WTC11 (cell line): ENCODE results near the gene USP20. TPM values are rescaled to one million over a fixed set of nuclear protein-coding genes. Genes with fewer than 3 reads are reported as not detected.
A peak's percentile ranks its signal among the peaks of the same experiment; 100 is the strongest.

Experiments
- ATAC-seq: fragments of 200-7000 bp; cut with Tn5 transposase; 2 replicates; pipeline ENCODE4 v1.10.0; 2021; ENCODE audit warnings: mild to moderate bottlenecking, moderate library complexity
- CTCF ChIA-PET: fragments of 300-600 bp; sonication (Branson Sonifier 250); formaldehyde crosslinking; loops from one replicate; lab custom pipeline; 2021; ENCODE audit warnings: antibody characterized with exemption; lab: Charles Lee
- POLR2A ChIA-PET: fragments of 350-600 bp; sonication (Branson Sonifier 250); formaldehyde crosslinking; loops from one replicate; lab custom pipeline; 2021; ENCODE audit warnings: antibody characterized with exemption; lab: Charles Lee
- DNase-seq: peaks from one replicate; pipeline ENCODE4 v3.0.0; 2021; ENCODE audit warnings: low spot score
- H3K27ac Mint-ChIP-seq: 2 replicates; pipeline ENCODE4 v1.8.0; 2021; ENCODE audit warnings: mixed read lengths
- H3K27me3 Mint-ChIP-seq: 2 replicates; pipeline ENCODE4 v1.8.0; 2021; ENCODE audit warnings: low read depth, mild to moderate bottlenecking, moderate library complexity, mixed read lengths
- H3K36me3 Mint-ChIP-seq: 2 replicates; pipeline ENCODE4 v1.8.0; 2021; ENCODE audit warnings: mixed read lengths
- H3K4me1 Mint-ChIP-seq: 2 replicates; pipeline ENCODE4 v1.8.0; 2022; ENCODE audit warnings: mixed read lengths
- H3K4me3 Mint-ChIP-seq: 2 replicates; pipeline ENCODE4 v1.8.0; 2021; ENCODE audit warnings: mild to moderate bottlenecking, moderate library complexity, mixed read lengths
- H3K9me3 Mint-ChIP-seq: 2 replicates; pipeline ENCODE4 v1.8.0; 2021; ENCODE audit warnings: mixed read lengths
- ATF3 ChIP-seq: sonication (generic); formaldehyde crosslinking; conservative IDR thresholded peaks from 2 replicates; pipeline ENCODE4 v1.8.1; 2022; ENCODE audit warnings: mild to moderate bottlenecking, missing genetic modification reagents
- CREB1 ChIP-seq: sonication (generic); formaldehyde crosslinking; IDR thresholded peaks from 2 replicates; pipeline ENCODE4 v1.8.0; 2023; ENCODE audit warnings: mild to moderate bottlenecking, missing genetic modification reagents
- ERG ChIP-seq: fragments of 250-450 bp; sonication (Bioruptor Pico); IDR thresholded peaks from 2 replicates; pipeline ENCODE4 v1.8.0; 2021; ENCODE audit warnings: mild to moderate bottlenecking
- ESRRA ChIP-seq: sonication (generic); formaldehyde crosslinking; IDR thresholded peaks from 2 replicates; pipeline ENCODE4 v1.8.1; 2022; ENCODE audit warnings: mild to moderate bottlenecking, missing genetic modification reagents, borderline replicate concordance
- FOXK1 ChIP-seq: sonication (generic); formaldehyde crosslinking; IDR thresholded peaks from 2 replicates; pipeline ENCODE4 v1.8.0; 2022; ENCODE audit warnings: mild to moderate bottlenecking, moderate library complexity, missing genetic modification reagents
- FOXP1 ChIP-seq: sonication (generic); formaldehyde crosslinking; IDR thresholded peaks from 2 replicates; pipeline ENCODE4 v1.8.0; 2022; ENCODE audit warnings: missing genetic modification reagents, mild to moderate bottlenecking, moderate library complexity, borderline replicate concordance
- HMGA2 ChIP-seq: fragments of 250-450 bp; sonication (Bioruptor Pico); IDR thresholded peaks from 2 replicates; pipeline ENCODE4 v1.4.0; 2021; ENCODE audit warnings: mild to moderate bottlenecking, moderate library complexity
- IRF1 ChIP-seq: sonication (generic); formaldehyde crosslinking; IDR thresholded peaks from 2 replicates; pipeline ENCODE4 v1.8.0; 2023; ENCODE audit warnings: missing genetic modification reagents
- JAZF1 ChIP-seq: fragments of 250-450 bp; sonication (Bioruptor Pico); IDR thresholded peaks from 2 replicates; pipeline ENCODE4 v1.9.0; 2021; ENCODE audit warnings: moderate library complexity, mild to moderate bottlenecking, inconsistent platforms
- JUN ChIP-seq: sonication (generic); formaldehyde crosslinking; IDR thresholded peaks from 2 replicates; pipeline ENCODE4 v1.8.0; 2023; ENCODE audit warnings: mild to moderate bottlenecking, missing genetic modification reagents
- KAT7 ChIP-seq: sonication (generic); formaldehyde crosslinking; IDR thresholded peaks from 2 replicates; pipeline ENCODE4 v1.8.1; 2023; ENCODE audit warnings: missing genetic modification reagents, mild to moderate bottlenecking, borderline replicate concordance
- NR3C1 ChIP-seq: sonication (generic); formaldehyde crosslinking; conservative IDR thresholded peaks from 2 replicates; pipeline ENCODE4 v1.8.1; 2023; ENCODE audit warnings: low read depth, mild to moderate bottlenecking, missing genetic modification reagents
- SMAD4 ChIP-seq: sonication (generic); formaldehyde crosslinking; IDR thresholded peaks from 2 replicates; pipeline ENCODE4 v1.8.0; 2022; ENCODE audit warnings: mild to moderate bottlenecking, missing genetic modification reagents
- SOX15 ChIP-seq: fragments of 250-450 bp; sonication (Bioruptor Pico); IDR thresholded peaks from 2 replicates; pipeline ENCODE4 v1.9.0; 2021; ENCODE audit warnings: mild to moderate bottlenecking
- TCF7 ChIP-seq: sonication (generic); formaldehyde crosslinking; IDR thresholded peaks from 2 replicates; pipeline ENCODE4 v1.8.0; 2022; ENCODE audit warnings: mild to moderate bottlenecking, low read depth, missing genetic modification reagents, moderate library complexity
- USF2 ChIP-seq: sonication (generic); formaldehyde crosslinking; IDR thresholded peaks from 2 replicates; pipeline ENCODE4 v1.8.1; 2023; ENCODE audit warnings: mild to moderate bottlenecking, missing genetic modification reagents, moderate library complexity
- ZNF219 ChIP-seq: sonication (generic); formaldehyde crosslinking; IDR thresholded peaks from 2 replicates; pipeline ENCODE4 v1.8.0; 2023; ENCODE audit warnings: missing genetic modification reagents, mild to moderate bottlenecking, borderline replicate concordance
- total RNA-seq: library from RNA; stranded (reverse); gene quantifications from 3 replicates; pipeline ENCODE4 v1.2.3, GENCODE V29; 2021

Gene USP20
- total RNA-seq, 1 experiment from 2014 or later: 29.3 TPM

- ChIA-PET POLR2A (interaction anchor here (0.6 kb wide), 1 partner anchor 12 kb away, joined by 4 read pairs; no protein-coding TSS in a partner anchor), CTCF (interaction anchor here (1.2 kb wide), 1 partner anchor 24 kb away, joined by 3 read pairs; no protein-coding TSS in a partner anchor)
- H3K27me3 Mint-ChIP-seq: no peaks in the 10 kb centered on the region
- DNase-seq (no peak), ATAC-seq (no peak)
- H3K9me3 Mint-ChIP-seq: no peaks in the 10 kb centered on the region
- TF ChIP-seq JAZF1 (no peak), IRF1 (CRISPR knock-in tag) (no peak), FOXP1 (CRISPR knock-in tag) (no peak), SMAD4 (CRISPR knock-in tag) (no peak), ERG (CRISPR knock-in tag) (no peak)
- peak overlapping the region; percentile 74; the same call in 1 of the 2 replicates for H3K27ac Mint-ChIP-seq
- peaks cover 66% of the 10 kb centered on the region for H3K36me3 Mint-ChIP-seq
- H3K4me1 Mint-ChIP-seq: 0 out of 2 replicates have a peak, but pooled peaks cover 3% of the 10 kb centered on the region
- no peak overlapping the region for H3K4me3 Mint-ChIP-seq
These were observed 20.6 kb upstream of the USP20 start for GRCh38 chr9:129814432-129815223.

GRCh38 chr9:129815278-129815677, 20.0 kb upstream of the USP20 start:
- Mint-ChIP-seq H3K27ac (peak overlapping the region; percentile 74; the same call in 1 of the 2 replicates), H3K9me3 (no peaks in the 10 kb centered on the region)
- TF ChIP-seq FOXK1 (CRISPR knock-in tag) (no peak), HMGA2 (CRISPR knock-in tag) (no peak), CREB1 (CRISPR knock-in tag) (no peak), USF2 (no peak), TCF7 (CRISPR knock-in tag) (no peak), ESRRA (CRISPR knock-in tag) (no peak), JAZF1 (no peak), IRF1 (CRISPR knock-in tag) (no peak), ZNF219 (CRISPR knock-in tag) (no peak), SMAD4 (CRISPR knock-in tag) (no peak), ATF3 (CRISPR knock-in tag) (no peak), SOX15 (CRISPR knock-in tag) (no peak), KAT7 (CRISPR knock-in tag) (no peak), JUN (CRISPR knock-in tag) (no peak), NR3C1 (CRISPR knock-in tag) (no peak)
- TF ChIP-seq, all 79 proteins: peak for 0
- H3K4me1 Mint-ChIP-seq: 0 out of 2 replicates have a peak, but pooled peaks cover 3% of the 10 kb centered on the region
- no peak for DNase-seq
- peaks cover 62% of the 10 kb centered on the region for H3K36me3 Mint-ChIP-seq
- CTCF ChIA-PET: no interaction called here
- no peak overlapping the region for H3K4me3 Mint-ChIP-seq
- no peaks in the 10 kb centered on the region for H3K27me3 Mint-ChIP-seq
- ATAC-seq: no peak
- POLR2A ChIA-PET: no interaction called here
